Stimulated activated CD8-positive, alpha-beta memory T cell treated with anti-CD3 and anti-CD28 coated beads, Interleukin-4, amount 100 ng/mL, for 24 hours (primary cell): ENCODE results near the gene SERPINA5.
"Not testable (repeated sequence)": the region's sequence is repeated elsewhere in the genome, so short reads cannot be mapped to it uniquely, and the experiment has no call there.

ENCODE experiments used
- DNase-seq: peaks from one replicate; pipeline ENCODE4 v3.0.0-alpha.2; 2020; ENCODE audit warnings: low read depth

The SERPINA5 gene

DNA sequence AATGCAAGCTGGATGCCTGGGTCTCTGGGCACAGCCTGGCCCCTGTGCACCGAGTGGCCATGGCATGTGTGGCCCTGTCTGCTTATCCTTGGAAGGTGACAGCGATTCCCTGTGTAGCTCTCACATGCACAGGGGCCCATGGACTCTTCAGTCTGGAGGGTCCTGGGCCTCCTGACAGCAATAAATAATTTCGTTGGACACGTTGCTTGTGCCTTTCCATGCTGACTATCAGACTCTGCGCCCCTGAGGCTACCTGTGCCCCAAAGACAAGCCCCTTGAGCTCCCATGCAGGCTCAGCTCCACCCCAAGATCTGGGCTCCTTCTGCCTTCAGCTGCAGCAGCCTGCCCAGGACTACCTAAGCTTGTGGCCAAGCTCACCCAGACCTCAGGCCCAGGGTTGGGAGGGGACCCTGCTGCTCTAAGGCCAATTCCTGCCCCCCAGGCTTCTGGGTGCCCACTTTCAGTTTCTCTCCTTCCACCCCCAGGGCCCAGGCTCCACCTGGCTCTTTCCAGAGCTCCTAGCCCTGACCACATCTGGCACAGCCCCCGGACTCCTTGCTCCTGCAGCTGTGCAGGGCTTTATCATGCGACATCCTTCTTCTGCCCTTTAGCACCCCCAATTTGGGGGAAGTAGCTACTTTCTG lies 42.8 kb downstream of the SERPINA5 start:
- no peak for DNase-seq

DNA sequence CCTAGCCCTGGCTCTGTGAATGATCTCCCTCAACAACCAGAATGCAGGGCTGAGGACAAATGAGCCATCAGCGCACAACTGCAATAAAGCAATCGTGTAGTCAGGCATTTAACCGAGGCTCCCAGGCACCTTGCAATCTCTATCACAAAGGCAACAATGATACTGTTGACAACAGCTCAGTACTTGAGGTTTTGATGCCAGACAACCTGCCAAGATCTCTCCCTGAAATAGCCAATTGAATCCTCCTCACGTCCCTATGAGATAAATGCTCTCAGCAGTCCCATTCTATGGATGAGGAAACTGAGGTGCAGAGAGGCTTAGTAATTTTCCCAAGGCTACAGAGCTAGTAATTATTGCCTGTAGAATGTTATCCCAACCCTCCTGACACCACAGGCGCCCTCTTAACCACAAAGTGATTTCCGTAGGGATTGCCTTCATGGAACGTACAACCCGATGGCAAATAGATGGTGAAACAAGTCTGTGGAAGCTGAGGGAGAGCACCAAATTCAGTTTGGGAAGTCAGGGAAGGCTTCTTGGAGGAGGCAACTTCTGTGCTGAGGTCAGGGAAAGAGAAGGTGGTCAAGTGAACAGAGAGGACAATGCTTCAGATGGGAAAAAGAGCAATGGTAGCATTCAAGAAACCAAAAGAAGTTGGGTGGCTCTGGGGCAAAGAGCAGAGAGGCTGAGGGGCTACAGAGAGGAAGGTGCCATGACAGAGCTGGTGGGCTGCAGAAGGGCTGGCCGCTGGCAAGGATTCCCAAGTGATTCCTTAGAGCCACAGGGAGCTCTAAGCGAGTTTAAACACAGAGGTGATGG lies 43.5 kb downstream of the SERPINA5 start:
- DNase-seq, result no peak

DNA sequence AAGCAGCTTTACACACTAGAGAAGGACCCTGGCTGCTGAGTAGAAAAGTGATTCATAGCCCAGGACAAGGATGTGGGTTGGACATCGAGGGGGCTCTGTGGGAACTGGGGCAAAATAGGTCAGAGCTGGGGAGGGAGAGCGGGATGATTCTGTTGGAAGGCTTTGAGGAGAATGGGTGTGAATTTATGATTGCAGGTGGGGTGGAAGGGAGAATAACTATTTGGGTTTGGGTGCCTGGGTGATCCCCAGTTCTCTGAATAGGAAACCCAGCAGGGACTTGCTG lies 44.1 kb downstream of the SERPINA5 start:
- no peak for DNase-seq

DNA sequence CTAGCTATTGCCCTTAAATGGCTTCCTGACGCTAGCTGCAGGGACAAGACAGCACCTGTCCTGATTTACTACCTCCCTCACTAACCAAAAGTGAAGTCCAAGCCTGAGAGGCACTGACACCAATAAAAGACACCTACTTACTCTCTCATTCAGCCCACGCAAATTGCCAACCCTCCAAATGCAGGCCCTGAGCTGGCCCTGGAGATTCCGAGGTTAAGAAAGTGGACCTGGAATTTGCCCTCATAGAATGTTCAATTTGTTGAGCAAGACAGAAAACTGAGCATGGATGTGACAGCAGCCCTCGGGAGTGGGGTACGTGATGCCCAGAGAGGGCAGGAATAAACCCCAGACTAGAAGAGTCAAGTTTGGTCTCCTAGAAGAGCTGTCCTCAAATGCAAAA lies 47.4 kb downstream of the SERPINA5 start:
- DNase-seq, result no peak

DNA sequence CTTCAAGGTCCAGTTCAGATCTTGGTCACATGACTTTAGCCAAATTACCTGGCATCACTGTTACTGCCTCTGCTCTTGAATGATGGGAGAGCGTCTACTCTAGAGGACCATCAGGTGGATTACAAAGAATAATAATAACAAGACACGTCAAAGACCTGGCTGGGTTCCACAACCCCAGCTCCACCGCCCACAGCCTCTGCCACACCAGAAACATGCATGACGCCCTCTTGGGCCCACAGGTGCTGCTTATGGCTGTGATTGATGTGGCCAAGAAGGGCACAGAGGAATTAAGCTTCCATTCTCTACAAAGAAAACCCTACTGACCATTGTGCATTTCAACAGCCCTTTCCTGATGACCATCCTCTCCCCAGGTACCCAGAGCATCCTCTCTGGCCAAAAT lies 49.2 kb downstream of the SERPINA5 start:
- no peak for DNase-seq

DNA sequence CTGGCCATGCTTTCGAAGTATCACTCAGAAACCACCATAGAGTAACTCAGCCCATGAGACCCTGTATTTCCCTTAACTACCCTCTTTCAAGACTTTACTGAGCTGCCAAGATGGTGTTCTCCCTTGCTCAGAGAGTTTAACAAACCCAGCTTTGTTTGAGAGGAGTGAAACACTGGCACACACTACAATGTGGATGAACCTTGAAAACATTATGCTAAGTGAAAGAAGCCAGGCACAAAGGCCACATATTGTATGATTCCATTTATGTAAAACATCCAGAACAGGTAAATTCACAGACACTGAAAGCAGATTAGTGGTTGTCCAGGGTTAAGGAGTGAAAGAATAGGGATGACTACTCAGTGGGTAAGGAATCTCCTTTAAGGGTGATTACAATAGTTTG lies 49.8 kb downstream of the SERPINA5 start:
- no peak for DNase-seq

DNA sequence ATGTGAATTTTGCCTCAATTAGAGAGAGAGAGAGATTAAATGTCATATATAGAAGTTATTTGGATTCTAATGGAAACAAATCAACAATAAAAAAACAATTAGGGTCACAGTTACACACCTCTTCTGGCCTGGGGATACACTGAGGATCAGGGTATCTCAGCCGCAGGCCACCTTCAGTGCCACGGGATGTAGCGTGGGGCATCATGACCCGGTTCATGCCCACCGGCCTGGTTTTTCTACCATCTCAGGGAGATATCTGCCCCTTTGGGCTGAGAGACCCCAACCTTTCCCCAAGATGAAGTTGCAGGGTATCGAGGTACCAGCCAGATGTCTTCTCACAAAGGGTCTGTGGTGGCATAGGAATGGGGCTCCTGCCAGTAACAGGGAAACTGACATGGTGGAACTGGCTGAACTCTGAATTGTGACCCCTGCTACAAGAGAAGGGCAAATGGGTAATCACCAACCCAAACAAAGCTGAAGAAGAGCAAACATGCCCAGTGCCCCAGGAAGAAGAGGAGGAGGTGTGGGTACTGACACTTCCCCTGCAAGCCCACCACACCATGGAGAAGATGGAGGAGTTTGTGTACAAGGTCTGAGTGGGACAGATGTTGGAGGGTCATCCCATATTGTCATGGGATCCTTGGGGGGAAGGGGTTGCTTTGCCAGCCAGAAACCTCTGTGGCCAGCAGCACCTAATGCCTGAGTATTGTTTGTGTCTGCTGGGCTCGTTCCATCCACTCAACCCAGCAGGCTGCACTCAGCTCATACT lies 50.5 kb downstream of the SERPINA5 start:
- no peak for DNase-seq

DNA sequence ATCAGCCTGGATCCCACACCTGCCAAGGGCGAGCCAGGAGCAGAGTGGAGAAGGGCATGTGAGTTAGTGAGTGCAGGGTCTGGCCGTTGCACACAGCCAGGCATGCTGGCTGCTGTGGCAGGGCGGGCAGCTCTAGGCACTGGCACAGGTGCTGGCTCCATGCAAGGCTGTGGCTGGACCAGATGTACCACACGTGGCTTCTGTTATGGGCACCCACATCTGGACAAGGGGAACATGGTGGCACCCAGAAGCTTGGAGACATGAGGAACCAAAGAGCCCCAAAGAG lies 51.0 kb downstream of the SERPINA5 start:
- no peak for DNase-seq

DNA sequence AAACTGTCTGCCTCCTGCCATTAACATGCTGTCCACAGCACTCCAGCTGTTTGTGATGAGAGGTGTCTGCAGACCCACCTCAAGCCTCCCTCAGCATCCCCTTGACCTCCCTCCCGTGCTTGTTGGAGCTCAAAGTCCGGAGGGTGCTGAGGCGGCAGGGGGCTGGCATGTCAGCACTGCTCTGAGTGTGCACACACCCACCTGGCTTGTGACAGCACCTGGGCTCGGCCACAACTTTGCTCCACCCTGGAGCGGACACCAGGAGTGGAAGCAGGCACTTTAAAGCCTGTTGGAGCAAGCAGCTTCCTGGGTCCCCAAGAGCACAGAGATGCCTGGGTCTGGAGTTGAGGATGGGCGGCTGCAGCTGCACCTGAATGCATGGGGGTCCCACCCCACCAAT lies 51.9 kb downstream of the SERPINA5 start:
- no peak for DNase-seq

DNA sequence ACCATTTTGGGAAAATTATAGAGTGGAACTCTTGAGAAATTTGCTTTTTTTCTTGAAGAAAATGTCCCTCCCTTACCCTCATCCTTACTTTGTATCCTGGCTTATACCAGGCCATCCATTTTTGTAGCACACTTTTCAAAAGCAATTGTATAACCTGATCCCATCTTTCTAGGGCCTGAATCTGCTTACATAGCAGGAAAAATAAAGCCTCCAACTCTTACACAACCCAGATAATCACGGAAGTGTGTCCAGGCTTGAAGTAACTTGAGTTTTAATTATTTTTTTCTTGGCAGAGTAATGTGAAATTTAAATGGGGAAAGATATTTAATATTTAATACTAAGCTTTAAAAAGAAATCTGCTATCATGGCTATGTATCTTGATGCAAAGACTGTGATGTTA lies 53.9 kb downstream of the SERPINA5 start:
- no peak for DNase-seq

DNA sequence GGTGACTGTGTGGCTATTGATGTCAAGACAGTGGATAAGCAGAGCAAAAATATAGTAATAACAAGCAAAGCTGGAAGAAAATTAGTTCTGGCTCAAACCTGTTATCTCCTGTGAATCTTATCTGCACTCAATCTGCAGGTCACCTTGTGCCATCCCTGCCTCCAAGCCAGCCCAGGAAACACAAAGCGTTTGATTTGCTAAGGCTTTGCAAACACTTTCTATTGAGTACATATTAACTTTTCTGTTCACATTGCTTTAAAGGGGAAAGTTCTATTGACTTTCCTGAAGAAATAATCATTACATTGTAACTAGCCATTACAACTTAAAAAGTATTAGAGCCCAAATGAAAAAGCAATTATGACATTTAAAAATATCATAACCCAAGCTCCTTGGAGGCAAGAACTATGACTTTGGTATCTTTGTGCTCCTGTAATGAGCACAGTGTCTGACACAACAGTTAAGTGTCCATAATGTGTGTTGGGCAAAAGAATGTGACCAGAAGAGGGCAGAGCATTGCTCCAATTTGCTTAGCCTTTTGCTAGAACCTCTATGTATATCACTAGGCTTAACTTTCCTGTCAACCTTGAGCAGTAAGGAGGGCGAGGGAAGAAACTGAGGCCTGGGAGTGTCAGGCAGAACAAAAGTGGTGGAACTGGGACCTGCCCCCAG lies 55.7 kb downstream of the SERPINA5 start:
- no peak for DNase-seq

DNA sequence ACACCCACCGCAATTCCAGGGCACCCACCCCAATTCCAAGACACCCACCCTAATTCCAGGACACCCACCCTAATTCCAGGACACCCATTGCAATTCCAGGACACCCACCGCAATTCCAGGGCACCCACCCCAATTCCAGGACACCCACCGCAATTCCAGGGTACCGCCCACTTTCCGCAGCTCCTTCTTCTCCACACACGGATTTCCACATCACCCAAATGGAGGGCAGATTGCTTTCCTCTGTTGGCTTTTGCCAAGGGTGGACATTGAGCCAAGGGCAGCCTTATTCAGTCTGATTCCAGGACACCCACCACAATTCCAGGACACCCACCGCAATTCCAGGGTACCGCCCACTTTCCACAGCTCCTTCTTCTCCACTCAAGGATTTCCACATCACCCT lies 56.6 kb downstream of the SERPINA5 start:
- not testable (repeated sequence) for DNase-seq

DNA sequence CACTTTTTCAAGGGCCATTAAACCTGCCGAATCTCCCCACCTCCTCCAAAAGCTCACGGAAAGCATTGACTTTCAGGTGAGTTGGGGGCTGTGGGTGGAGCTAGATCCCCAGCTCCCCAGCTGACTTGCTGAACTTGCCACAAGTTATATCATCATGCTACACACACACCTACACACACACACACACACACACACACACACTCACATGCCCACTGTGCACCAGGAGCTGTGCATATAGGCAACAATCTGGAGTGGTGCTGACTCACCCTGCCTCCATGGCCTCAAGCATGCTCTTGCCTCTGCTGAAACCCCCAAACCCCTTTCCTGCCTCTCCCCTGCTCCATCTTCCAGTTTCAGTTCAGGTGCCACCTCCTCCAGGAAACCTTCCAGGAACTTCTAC lies 57.1 kb downstream of the SERPINA5 start:
- DNase-seq, result no peak

DNA sequence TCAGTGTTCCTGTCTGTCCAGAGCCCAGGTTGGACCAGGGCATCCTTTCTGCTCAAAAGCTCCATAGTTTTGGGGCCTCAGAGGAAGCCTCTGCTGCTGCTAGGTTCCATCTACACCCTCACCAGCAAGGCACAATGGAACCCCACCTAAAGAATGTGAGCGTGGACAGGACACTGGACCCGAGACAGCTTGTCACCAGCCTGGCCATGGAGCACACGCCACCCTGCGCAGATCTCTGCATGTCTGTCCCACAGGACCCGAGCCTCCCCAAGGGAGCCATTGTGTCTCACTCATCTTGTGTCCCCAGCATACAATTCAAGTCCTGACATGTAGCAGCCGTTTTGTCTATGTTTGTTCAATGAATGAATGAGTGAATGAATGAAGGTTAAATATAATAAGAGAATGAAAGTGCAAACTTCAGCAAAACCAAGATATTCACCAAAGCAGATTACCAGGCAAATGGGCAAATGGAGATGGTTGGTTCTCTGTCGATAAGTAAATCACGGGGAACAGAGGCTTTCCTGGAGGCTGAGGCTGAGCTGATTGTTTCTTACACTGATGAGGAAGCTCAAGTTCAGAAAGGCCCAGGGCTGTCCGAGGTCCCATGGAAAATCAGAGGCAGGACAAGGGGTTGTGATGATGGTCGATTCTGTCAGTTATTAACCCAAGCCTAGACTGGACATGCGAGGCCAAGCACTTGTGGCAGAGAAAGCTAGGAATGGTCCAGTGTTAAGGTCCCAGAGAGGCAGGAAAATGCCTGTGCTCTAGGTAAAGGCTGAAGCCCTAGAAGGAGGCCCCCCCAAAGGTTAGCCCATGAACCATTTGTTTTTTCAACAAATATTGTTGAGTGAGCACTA lies 58.0 kb downstream of the SERPINA5 start:
- no peak for DNase-seq

DNA sequence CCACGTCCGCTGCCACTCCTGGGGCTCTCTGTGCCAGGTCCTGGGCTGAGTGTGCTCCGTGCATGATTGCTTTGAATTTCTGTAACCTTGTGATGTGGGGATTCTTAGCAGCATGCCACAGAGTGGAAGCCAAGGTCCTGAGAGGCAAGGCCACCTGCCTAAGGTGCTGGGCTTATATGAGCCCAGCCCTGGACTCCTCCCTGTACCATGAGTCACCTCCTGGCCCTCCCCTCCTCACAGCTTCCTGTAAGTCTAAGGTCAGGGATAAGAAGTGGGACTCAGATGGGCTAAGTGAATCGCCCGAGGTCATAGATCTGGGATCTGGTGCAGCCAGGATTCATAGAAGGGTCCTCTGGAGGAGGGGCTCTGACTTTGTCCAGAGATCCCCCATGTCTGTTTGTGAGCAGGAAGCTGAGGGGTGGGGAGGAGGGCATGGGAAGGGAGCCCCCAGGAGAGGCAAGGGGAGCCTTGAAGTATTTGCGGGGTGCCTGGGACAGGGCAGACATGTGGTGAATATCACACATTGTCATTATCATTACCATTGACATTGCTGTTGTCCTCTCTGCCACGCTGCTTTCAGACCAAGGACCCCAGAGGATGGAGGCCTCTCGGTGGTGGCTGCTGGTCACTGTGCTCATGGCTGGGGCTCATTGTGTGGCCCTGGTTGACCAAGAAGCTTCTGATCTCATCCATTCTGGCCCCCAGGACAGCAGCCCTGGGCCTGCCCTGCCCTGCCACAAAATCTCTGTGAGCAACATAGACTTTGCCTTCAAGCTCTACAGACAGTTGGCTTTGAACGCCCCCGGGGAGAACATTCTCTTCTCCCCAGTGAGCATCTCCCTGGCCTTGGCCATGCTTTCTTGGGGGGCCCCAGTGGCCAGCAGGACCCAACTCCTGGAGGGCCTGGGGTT lies 59.8 kb downstream of the SERPINA5 start:
- no peak for DNase-seq

DNA sequence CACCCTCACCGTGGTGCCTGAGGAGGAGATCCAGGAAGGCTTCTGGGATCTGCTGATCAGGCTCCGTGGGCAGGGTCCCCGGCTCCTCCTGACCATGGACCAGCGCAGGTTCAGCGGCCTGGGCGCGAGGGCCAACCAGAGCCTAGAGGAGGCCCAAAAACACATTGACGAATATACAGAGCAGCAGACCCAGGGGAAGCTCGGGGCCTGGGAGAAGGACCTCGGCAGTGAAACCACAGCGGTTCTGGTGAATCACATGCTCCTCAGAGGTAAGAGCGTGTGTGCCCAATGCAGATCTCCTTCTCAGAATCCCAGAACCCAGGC lies 60.4 kb downstream of the SERPINA5 start:
- no peak for DNase-seq
